PC-3 (cell line): Measurements from ENCODE around the gene FSTL5.

Source experiments
- EZH2 ChIP-seq: fragments of 300-600 bp; sonication (generic); IDR thresholded peaks from one replicate; pipeline ENCODE4 v1.6.1; 2017; ENCODE audit warnings: antibody characterized with exemption, mild to moderate bottlenecking, low read length; ENCODE audit not compliant: unreplicated experiment
- EZH2phosphoT487 ChIP-seq: fragments of 300-600 bp; sonication (generic); IDR thresholded peaks from 2 replicates; pipeline ENCODE4 v1.6.1; 2018; ENCODE audit warnings: mild to moderate bottlenecking, antibody characterized with exemption, low read length, borderline replicate concordance
- TF ChIP-seq, protein P1 (sequence below): fragments of 300-600 bp; sonication (generic); conservative IDR thresholded peaks from 2 replicates; pipeline ENCODE4 v1.5.1; 2017; ENCODE audit warnings: antibody characterized with exemption, low read depth, mild to moderate bottlenecking, low read length

DNA sequence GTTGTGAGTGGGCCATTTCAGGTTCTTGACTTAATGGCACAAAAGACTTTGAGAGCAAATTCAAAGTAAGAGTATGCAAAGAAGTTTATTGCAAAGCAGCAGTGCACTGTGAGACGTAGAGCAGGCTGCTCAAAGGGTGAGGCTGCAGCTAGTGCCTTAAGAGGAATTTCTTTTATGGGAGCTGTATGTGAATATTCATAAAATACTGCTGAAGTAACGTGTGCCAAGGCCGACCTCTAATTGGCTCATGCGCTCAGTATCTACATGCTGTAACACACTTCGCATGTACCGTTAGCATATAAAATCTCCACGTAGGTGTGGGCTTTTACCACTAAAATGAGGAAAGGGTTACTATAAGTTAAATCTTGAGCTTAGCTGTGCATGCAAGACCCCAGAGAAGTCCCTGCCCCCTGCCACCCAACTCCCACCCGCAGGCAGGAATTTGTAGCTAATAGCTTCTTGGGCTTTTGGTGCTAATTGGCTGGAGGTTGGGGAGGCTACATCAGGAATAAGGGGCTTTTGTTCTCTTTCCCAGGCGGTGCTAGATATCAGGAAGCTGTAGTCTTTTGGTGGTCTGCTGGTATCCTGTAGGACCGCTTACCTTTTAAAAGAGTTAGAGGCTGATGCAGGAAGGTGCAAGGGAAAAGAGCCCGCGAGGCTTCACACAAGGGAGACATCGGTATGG, 47.6 kb downstream of the FSTL5 start:
- TF ChIP-seq EZH2 (no peak), EZH2phosphoT487 (no peak)
- TF ChIP-seq, protein P1, sequence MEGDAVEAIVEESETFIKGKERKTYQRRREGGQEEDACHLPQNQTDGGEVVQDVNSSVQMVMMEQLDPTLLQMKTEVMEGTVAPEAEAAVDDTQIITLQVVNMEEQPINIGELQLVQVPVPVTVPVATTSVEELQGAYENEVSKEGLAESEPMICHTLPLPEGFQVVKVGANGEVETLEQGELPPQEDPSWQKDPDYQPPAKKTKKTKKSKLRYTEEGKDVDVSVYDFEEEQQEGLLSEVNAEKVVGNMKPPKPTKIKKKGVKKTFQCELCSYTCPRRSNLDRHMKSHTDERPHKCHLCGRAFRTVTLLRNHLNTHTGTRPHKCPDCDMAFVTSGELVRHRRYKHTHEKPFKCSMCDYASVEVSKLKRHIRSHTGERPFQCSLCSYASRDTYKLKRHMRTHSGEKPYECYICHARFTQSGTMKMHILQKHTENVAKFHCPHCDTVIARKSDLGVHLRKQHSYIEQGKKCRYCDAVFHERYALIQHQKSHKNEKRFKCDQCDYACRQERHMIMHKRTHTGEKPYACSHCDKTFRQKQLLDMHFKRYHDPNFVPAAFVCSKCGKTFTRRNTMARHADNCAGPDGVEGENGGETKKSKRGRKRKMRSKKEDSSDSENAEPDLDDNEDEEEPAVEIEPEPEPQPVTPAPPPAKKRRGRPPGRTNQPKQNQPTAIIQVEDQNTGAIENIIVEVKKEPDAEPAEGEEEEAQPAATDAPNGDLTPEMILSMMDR: no peak
